GM23248 (cell line): ENCODE measurements around the gene LEKR1. TPM values are rescaled to one million over a fixed set of nuclear protein-coding genes. Genes with fewer than 3 reads are reported as not detected.
"Not testable (repeated sequence)": the region's sequence is repeated elsewhere in the genome, so short reads cannot be mapped to it uniquely, and the experiment has no call there.

Experiments
- DNase-seq: peaks from one replicate; pipeline ENCODE4 v3.0.0-alpha.2; 2015
- H2AFZ ChIP-seq: fragments of 200-600 bp; sonication (generic); 2 replicates; pipeline ENCODE4 v1.6.1; 2016; ENCODE audit warnings: antibody characterized with exemption
- H3F3A ChIP-seq: fragments of 200-600 bp; sonication (generic); 2 replicates; pipeline ENCODE4 v1.6.1; 2016; ENCODE audit warnings: mild to moderate bottlenecking, antibody characterized with exemption, mixed run types; ENCODE audit not compliant: insufficient read depth
- H3K27ac ChIP-seq: fragments of 200-600 bp; sonication (generic); 2 replicates; pipeline ENCODE4 v1.5.1; 2016; ENCODE audit warnings: mild to moderate bottlenecking
- H3K27me3 ChIP-seq: fragments of 200-600 bp; sonication (generic); replicated peaks from 2 replicates; pipeline ENCODE4 v1.6.1; 2016; ENCODE audit warnings: mild to moderate bottlenecking; ENCODE audit not compliant: insufficient read depth
- H3K36me3 ChIP-seq: fragments of 200-600 bp; sonication (generic); 2 replicates; pipeline ENCODE4 v1.6.1; 2016; ENCODE audit warnings: low read depth, mild to moderate bottlenecking
- H3K4me1 ChIP-seq: fragments of 200-600 bp; sonication (generic); 2 replicates; pipeline ENCODE4 v1.6.1; 2016; ENCODE audit warnings: mild to moderate bottlenecking; ENCODE audit not compliant: insufficient read depth
- H3K4me2 ChIP-seq: fragments of 200-600 bp; sonication (generic); one replicate; pipeline ENCODE4 v1.6.1; 2016; ENCODE audit warnings: mild to moderate bottlenecking; ENCODE audit not compliant: unreplicated experiment
- H3K4me3 ChIP-seq: fragments of 200-600 bp; sonication (generic); 2 replicates; pipeline ENCODE4 v1.5.1; 2016; ENCODE audit warnings: mild to moderate bottlenecking
- H3K79me2 ChIP-seq: fragments of 200-600 bp; sonication (generic); 2 replicates; pipeline ENCODE4 v1.6.1; 2016; ENCODE audit warnings: mild to moderate bottlenecking; ENCODE audit not compliant: insufficient read depth
- H3K9ac ChIP-seq: fragments of 200-600 bp; sonication (generic); 2 replicates; pipeline ENCODE4 v1.6.1; 2016; ENCODE audit warnings: mild to moderate bottlenecking
- H3K9me2 ChIP-seq: fragments of 200-600 bp; sonication (generic); 2 replicates; pipeline ENCODE4 v1.6.1; 2016; ENCODE audit warnings: mixed run types, mild to moderate bottlenecking, moderate library complexity; ENCODE audit not compliant: insufficient read depth
- H3K9me3 ChIP-seq: fragments of 200-600 bp; sonication (generic); one replicate; pipeline ENCODE4 v1.6.1; 2017; ENCODE audit warnings: low read depth
- H4K20me1 ChIP-seq: fragments of 200-600 bp; sonication (generic); 2 replicates; pipeline ENCODE4 v1.6.0; 2016; ENCODE audit not compliant: insufficient read depth
- EZH2 ChIP-seq: fragments of 200-600 bp; sonication (generic); IDR thresholded peaks from 2 replicates; pipeline ENCODE4 v1.6.1; 2018; ENCODE audit warnings: antibody characterized with exemption, mild to moderate bottlenecking; ENCODE audit not compliant: insufficient read depth, poor library complexity, severe bottlenecking
- EZH2phosphoT487 ChIP-seq: fragments of 200-600 bp; sonication (generic); IDR thresholded peaks from 2 replicates; pipeline ENCODE4 v1.6.1; 2018; ENCODE audit warnings: antibody characterized with exemption, moderate library complexity, mild to moderate bottlenecking, low read depth; ENCODE audit not compliant: insufficient read depth
- WGBS, 2 experiments: methylation state at CpG; one replicate each; pipeline ENCODE4 v1.1.6; 2015 to 2017; ENCODE audit warnings: low lambda C conversion rate in 2 of 2, low coverage in 1 of 2; ENCODE audit errors: missing lambda C conversion rate in 2 of 2; 5-methylcytosine and 5-hydroxymethylcytosine counted together
- in situ Hi-C: fragments of 300-500 bp; cut with MboI; formaldehyde crosslinking; loops from 2 replicates; pipeline ENCODE4 v1.15.0; 2020
- polyA plus RNA-seq: library from polyadenylated mRNA; unstranded; fragments of >200 nt; fragmentation: Nextera tagmentation; extraction: Ambion mirVana; gene quantifications from 2 replicates; pipeline ENCODE4 v1.2.1, GENCODE V29; 2016
- total RNA-seq: library from RNA; depleted of rRNA; stranded (reverse); fragments of >200 nt; shearing (Covaris generic); gene quantifications from 2 replicates; pipeline ENCODE4 v1.2.3, GENCODE V29; 2014

The LEKR1 gene
- total and polyA plus RNA-seq, 2 experiments from 2014 or later = 0.32 to 0.43 TPM

DNA sequence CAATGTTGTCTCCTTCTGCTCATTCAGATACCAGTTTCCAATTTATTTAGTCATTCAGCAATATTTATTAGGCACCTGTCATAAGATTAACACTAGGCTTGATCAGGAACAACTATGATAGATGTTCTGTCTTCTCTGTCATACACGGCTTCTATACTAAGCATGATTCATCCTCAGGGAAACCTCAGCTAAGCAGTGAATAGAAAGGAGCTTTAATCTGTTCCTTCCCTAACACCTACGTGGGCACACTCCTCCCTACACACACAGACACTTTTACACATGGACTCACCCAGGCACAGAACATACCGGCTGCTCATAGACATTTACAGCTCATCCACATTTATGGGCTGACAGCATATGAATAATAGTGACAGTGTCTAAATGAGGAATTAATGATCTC is 136.9 kb downstream of the LEKR1 start:
- 67 to 68% methylated on average over 3 of the region's 3 CpGs for WGBS, 2 experiments

DNA sequence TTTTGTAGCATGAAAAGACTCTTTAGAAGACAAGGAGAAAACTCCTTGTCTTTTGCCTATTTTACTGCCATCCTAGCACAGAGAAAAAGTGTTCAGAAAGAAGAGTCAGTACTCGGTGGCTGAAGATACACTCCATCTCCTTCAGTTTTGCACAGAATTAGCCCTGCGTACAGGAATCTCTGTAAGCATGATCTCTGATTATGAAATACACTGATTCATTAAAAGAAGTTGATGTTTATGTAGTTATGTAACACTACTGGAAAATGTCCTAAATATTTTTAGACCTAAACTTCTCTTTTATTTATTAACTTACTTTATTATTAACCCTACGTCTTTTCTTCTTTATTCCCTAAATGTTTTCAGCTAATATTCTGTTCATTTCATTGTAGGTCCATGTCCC is 138.4 kb downstream of the LEKR1 start:
- peak; percentile 57 for DNase-seq
- H3K36me3 ChIP-seq = no peaks in the 10 kb centered on the region
- 63 to 70% methylated on average over 3 of the region's 3 CpGs for WGBS, 2 experiments

More for the DNA sequence above, 136.9 kb downstream of the LEKR1 start:
- Histone ChIP-seq H3K9me3 (no peaks in the 10 kb centered on the region), H3F3A (no peaks in the 10 kb centered on the region), H3K79me2 (no peaks in the 10 kb centered on the region), H3K36me3 (no peaks in the 10 kb centered on the region), H3K4me2 (no peak overlapping the region), H3K4me3 (no peak overlapping the region), H3K27ac (no peak overlapping the region), H4K20me1 (no peaks in the 10 kb centered on the region), H2AFZ (no peak overlapping the region), H3K9ac (no peak overlapping the region), H3K4me1 (peaks cover 17% of the 10 kb centered on the region), H3K9me2 (no peaks in the 10 kb centered on the region), H3K27me3 (no peaks in the 10 kb centered on the region)
- no peak for DNase-seq
- TF ChIP-seq EZH2 (no peak), EZH2phosphoT487 (no peak)
- in situ Hi-C loops = no loop called here

DNA sequence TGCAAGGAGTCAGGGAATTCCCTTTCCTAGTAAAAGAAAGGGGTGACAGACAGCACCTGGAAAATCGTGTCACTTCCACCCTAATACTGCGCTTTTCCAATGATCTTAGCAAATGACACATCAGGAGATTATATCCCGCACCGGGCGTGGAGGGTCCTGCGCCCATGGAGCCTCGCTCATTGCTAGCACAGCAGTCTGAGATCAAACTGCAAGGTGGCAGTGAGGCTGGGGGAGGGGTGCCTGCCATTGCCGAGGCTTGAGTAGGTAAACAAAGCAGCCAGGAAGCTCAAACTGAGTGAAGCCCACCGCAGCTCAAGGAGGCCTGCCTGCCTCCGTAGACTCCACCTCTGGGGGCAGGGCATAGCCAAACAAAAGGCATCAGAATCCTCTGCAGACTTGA is 140.2 kb downstream of the LEKR1 start:
- H3K4me2 ChIP-seq, DNase-seq, H3K9ac ChIP-seq, H2AFZ ChIP-seq, H3K27ac ChIP-seq, H3K9me3 ChIP-seq, H4K20me1 ChIP-seq, H3K27me3 ChIP-seq, H3K36me3 ChIP-seq, H3K4me3 ChIP-seq, in situ Hi-C loops, H3K79me2 ChIP-seq, H3F3A ChIP-seq, H3K9me2 ChIP-seq: not testable (repeated sequence)
- 78 to 85% methylated on average over 7 to 10 of the region's 10 CpGs for WGBS, 2 experiments
- H3K4me1 ChIP-seq = peaks cover 17% of the 10 kb centered on the region

More for the DNA sequence above, 138.4 kb downstream of the LEKR1 start:
- no peak overlapping the region for H3K9ac ChIP-seq
- no peak overlapping the region for H3K27ac ChIP-seq
- no peaks in the 10 kb centered on the region for H4K20me1 ChIP-seq
- no peak overlapping the region for H3K4me3 ChIP-seq
- no peaks in the 10 kb centered on the region for H3F3A ChIP-seq
- H3K79me2 ChIP-seq = no peaks in the 10 kb centered on the region
- H3K4me2 ChIP-seq = no peak overlapping the region
- peaks cover 17% of the 10 kb centered on the region for H3K4me1 ChIP-seq
- H2AFZ ChIP-seq = no peak overlapping the region
- H3K9me2 ChIP-seq = no peaks in the 10 kb centered on the region
- no peak for TF ChIP-seq EZH2phosphoT487
- no peak for TF ChIP-seq EZH2
- H3K27me3 ChIP-seq = no peaks in the 10 kb centered on the region
- in situ Hi-C loops = no loop called here
- H3K9me3 ChIP-seq = no peaks in the 10 kb centered on the region

DNA sequence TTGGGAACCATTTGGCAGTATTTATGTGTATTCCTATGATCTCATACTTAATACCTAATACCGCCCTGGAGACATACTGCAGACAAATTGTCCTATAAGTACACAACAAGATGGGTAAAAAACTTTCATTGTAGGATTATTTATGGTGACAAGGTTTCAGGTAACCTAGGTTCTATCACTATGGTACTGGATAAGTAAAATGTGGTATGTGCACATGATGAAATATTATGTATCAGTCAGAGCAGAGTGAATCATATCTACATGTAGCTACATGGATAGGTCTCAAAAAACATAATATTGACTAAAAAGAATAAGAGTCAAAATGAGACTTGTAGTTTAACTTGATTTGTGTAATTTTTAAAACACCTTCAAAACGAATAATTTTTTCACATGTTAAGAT is 147.8 kb downstream of the LEKR1 start:
- in situ Hi-C loops = no loop called here

DNA sequence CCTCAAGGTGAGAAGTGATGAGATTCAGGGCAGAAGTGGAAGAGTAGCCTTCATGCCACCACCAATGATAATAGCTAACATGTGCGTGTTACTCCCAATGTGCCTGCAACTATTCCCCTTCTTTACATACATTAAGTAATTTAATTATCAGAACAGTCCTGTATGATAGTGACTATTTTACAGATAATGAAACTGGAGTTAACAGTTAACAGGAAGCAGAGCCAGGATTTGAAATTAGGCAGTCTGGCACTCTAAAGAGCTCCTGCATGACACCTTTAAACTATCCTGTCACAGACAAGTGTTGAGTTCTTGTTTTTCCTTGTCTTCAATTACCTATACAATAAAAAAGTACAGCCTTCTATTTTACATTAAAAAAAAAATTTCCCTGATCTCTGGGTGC is 148.8 kb downstream of the LEKR1 start:
- Histone ChIP-seq H3K27ac (no peak overlapping the region), H3K4me2 (no peak overlapping the region), H3K79me2 (no peaks in the 10 kb centered on the region), H3K9me2 (no peaks in the 10 kb centered on the region), H3K9ac (no peak overlapping the region), H3K4me1 (no peaks in the 10 kb centered on the region), H3K27me3 (no peaks in the 10 kb centered on the region), H3K9me3 (no peaks in the 10 kb centered on the region), H2AFZ (no peak overlapping the region), H4K20me1 (no peaks in the 10 kb centered on the region), H3K4me3 (no peak overlapping the region), H3K36me3 (no peaks in the 10 kb centered on the region), H3F3A (no peaks in the 10 kb centered on the region)
- DNase-seq = no peak
- 94 to 95% methylated on average over 1 of the region's 1 CpG for WGBS, 2 experiments
- in situ Hi-C loops = no loop called here
- no peak for TF ChIP-seq EZH2phosphoT487
- no peak for TF ChIP-seq EZH2

More for the DNA sequence above, 147.8 kb downstream of the LEKR1 start:
- no peaks in the 10 kb centered on the region for H3F3A ChIP-seq
- H3K36me3 ChIP-seq = no peaks in the 10 kb centered on the region
- no peaks in the 10 kb centered on the region for H3K9me3 ChIP-seq
- H3K27me3 ChIP-seq = no peaks in the 10 kb centered on the region
- no peak overlapping the region for H3K4me3 ChIP-seq
- H3K9ac ChIP-seq = no peak overlapping the region
- DNase-seq = peak; percentile 3
- no peaks in the 10 kb centered on the region for H3K9me2 ChIP-seq
- no peak overlapping the region for H3K27ac ChIP-seq
- H3K79me2 ChIP-seq = no peaks in the 10 kb centered on the region
- H3K4me2 ChIP-seq = no peak overlapping the region
- no peaks in the 10 kb centered on the region for H4K20me1 ChIP-seq
- WGBS, 2 experiments = 96 to 97% methylated on average over 2 of the region's 2 CpGs
- TF ChIP-seq EZH2phosphoT487 (no peak), EZH2 (no peak)
- 0 out of 2 replicates have a peak overlapping the region, but pooled peaks have one; percentile 21 for H2AFZ ChIP-seq
- no peaks in the 10 kb centered on the region for H3K4me1 ChIP-seq
